ENCODE data around the gene MOB3B.

The MOB3B gene

DNA sequence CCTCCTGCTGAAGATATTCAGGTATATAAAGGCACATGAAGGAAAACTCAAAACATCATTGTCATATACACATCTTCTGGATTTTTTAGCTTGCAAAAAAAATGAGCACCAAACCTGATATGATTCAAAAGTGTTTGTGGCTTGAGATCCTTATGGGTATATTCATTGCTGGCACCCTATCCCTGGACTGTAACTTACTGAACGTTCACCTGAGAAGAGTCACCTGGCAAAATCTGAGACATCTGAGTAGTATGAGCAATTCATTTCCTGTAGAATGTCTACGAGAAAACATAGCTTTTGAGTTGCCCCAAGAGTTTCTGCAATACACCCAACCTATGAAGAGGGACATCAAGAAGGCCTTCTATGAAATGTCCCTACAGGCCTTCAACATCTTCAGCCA is 5.4 kb downstream of the MOB3B start, which contains the start of gene IFNK:
Gene IFNK, plus strand, starts transcription at position 55 of the 400 bp plus-strand sequence. Its CDS starts 47 bp downstream, at position 102.
- Histone ChIP-seq H3K27me3 (ENCODE audit: insufficient read depth, poor library complexity, severe bottlenecking) (no peaks in the 10 kb centered on the region), H3K36me3 (ENCODE audit: low read depth) (peaks cover 12% of the 10 kb centered on the region), H3K9me3 (ENCODE audit: severe bottlenecking) (no peaks in the 10 kb centered on the region), H3K27ac (ENCODE audit: poor library complexity, severe bottlenecking) (peak within 1 kb of the TSS; percentile 99), H3K4me1 (ENCODE audit: insufficient read depth, poor library complexity, severe bottlenecking) (peaks cover 71% of the 10 kb centered on the region), H3K4me3 (ENCODE audit: severe bottlenecking) (peak within 1 kb of the TSS; percentile 10)
- TF ChIP-seq, protein P1, sequence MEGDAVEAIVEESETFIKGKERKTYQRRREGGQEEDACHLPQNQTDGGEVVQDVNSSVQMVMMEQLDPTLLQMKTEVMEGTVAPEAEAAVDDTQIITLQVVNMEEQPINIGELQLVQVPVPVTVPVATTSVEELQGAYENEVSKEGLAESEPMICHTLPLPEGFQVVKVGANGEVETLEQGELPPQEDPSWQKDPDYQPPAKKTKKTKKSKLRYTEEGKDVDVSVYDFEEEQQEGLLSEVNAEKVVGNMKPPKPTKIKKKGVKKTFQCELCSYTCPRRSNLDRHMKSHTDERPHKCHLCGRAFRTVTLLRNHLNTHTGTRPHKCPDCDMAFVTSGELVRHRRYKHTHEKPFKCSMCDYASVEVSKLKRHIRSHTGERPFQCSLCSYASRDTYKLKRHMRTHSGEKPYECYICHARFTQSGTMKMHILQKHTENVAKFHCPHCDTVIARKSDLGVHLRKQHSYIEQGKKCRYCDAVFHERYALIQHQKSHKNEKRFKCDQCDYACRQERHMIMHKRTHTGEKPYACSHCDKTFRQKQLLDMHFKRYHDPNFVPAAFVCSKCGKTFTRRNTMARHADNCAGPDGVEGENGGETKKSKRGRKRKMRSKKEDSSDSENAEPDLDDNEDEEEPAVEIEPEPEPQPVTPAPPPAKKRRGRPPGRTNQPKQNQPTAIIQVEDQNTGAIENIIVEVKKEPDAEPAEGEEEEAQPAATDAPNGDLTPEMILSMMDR (IDR thresholded peaks at IDR 0.05; ENCODE audit: poor library complexity, severe bottlenecking), result no peak
- ATAC-seq (ENCODE audit: low read depth) (peak; percentile 3; the same call in 1 of the 3 replicates), DNase-seq (ENCODE audit: low spot score) (no peak)

DNA sequence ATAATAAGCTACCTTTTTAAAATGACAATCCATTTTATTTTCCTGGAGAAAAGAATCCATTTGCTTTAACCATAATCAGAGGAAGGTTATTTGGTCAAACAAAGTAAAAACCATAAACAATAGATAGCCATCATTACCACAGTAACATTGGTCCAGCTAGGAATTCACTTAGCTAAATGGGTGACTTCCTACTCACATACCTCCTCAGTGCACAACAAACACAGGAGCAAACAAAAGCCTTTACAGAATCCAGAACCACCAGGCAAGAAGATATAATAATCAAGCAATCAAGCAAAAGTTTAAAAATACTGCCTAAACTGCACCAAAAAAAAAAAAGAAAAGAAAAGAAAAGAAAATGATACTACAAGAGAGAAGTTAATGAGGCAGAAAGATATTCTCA is 6.5 kb downstream of the MOB3B start:
- ATAC-seq (ENCODE audit: low read depth), result no peak
- TF ChIP-seq, protein P1 (IDR thresholded peaks at IDR 0.05; ENCODE audit: poor library complexity, severe bottlenecking), result no peak
- H3K4me3 ChIP-seq (ENCODE audit: severe bottlenecking), result no peak overlapping the region

DNA sequence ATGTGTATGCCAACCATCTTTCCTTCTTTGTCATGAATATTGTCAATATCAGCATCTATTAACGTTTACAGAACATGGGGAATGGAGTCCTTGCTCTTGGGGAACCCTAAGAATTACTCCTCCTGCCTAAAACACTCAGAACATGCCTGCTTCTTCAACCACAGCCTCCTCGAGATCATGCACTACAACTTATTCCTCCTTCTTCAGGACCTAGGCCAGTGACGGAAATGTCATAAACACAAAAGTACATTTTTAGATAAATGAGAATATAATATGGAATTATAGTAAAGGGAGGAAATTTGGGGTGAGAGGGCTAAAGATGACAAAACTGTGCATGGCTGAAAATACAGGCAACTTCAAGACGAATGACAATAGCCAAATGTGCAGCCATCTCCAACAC is 8.6 kb downstream of the MOB3B start:
- H3K36me3 ChIP-seq (ENCODE audit: low read depth), result peaks cover 3% of the 10 kb centered on the region; the same call in 1 of the 2 replicates
- H3K9me3 ChIP-seq (ENCODE audit: severe bottlenecking), result no peaks in the 10 kb centered on the region
- no peaks in the 10 kb centered on the region for H3K27me3 ChIP-seq (ENCODE audit: insufficient read depth, poor library complexity, severe bottlenecking)
- peak overlapping the region; percentile 99 for H3K27ac ChIP-seq (ENCODE audit: poor library complexity, severe bottlenecking)
- DNase-seq (ENCODE audit: low spot score), result no peak
- H3K4me3 ChIP-seq (ENCODE audit: severe bottlenecking), result no peak overlapping the region
- ATAC-seq (ENCODE audit: low read depth), result no peak
- H3K4me1 ChIP-seq (ENCODE audit: insufficient read depth, poor library complexity, severe bottlenecking), result peaks cover 66% of the 10 kb centered on the region
- TF ChIP-seq, protein P1 (IDR thresholded peaks at IDR 0.05; ENCODE audit: poor library complexity, severe bottlenecking), result no peak

More for the DNA sequence above, 6.5 kb downstream of the MOB3B start:
- Histone ChIP-seq H3K27ac (ENCODE audit: poor library complexity, severe bottlenecking) (peak overlapping the region; percentile 99), H3K36me3 (ENCODE audit: low read depth) (peaks cover 12% of the 10 kb centered on the region), H3K27me3 (ENCODE audit: insufficient read depth, poor library complexity, severe bottlenecking) (no peaks in the 10 kb centered on the region), H3K4me1 (ENCODE audit: insufficient read depth, poor library complexity, severe bottlenecking) (peaks cover 82% of the 10 kb centered on the region), H3K9me3 (ENCODE audit: severe bottlenecking) (no peaks in the 10 kb centered on the region)
- DNase-seq (ENCODE audit: low spot score), result no peak

DNA sequence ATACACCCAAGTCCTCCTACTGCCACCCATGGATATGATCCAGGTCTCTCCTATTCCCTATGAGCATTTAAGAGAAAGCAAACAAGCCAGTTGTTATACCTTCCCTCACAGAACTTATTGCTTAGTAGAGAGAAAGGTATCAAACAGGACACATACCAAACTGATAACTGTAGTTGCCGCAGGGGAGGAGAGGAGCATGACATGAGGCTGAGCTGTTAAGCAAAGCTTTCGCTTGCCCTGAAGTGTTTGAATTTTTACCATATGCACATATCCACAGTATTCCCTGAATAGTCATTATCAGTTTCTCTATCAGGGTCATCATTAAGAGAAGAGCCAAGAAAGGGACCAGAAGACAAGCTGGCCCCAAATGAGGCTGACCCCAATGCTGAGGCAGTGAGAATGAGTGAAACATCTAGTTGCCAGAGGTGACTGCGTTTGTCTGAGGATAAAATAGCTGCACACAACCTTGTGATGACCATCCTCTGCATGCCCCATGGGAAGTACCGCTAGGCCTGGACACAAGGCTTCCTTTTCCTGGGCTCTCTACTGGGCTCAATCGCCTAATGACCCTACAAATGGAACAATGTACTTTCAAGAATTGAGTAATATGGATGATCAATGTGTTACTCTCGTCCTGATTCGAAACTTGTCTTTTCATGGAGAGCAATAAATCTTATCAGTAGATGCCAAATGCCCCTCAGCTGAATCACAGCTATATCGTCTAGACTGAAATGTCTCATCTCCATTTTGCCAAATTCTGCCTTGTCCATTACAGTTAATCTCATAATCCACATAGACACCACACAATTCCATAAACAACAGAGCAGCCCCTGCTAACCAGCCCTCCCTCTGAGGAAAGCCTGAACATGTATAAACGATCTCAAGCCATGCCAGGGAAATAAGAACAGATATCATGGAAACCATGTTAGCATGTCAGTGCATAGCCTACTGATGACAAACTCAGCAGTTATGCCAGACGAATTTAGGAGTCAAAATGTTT is 9.8 kb downstream of the MOB3B start:
- DNase-seq (ENCODE audit: low spot score) (peak; percentile 72), ATAC-seq (ENCODE audit: low read depth) (peak; percentile 86)
- Histone ChIP-seq H3K27ac (ENCODE audit: poor library complexity, severe bottlenecking) (peak overlapping the region; percentile 99), H3K27me3 (ENCODE audit: insufficient read depth, poor library complexity, severe bottlenecking) (no peaks in the 10 kb centered on the region), H3K4me1 (ENCODE audit: insufficient read depth, poor library complexity, severe bottlenecking) (peaks cover 55% of the 10 kb centered on the region), H3K36me3 (ENCODE audit: low read depth) (peaks cover 3% of the 10 kb centered on the region; the same call in 1 of the 2 replicates), H3K4me3 (ENCODE audit: severe bottlenecking) (no peak overlapping the region), H3K9me3 (ENCODE audit: severe bottlenecking) (no peaks in the 10 kb centered on the region)
- TF ChIP-seq, protein P1 (IDR thresholded peaks at IDR 0.05; ENCODE audit: poor library complexity, severe bottlenecking), result no peak
